CD4-positive, alpha-beta T cell treated with Interleukin-21 for 1 hour (primary cell): ENCODE data around the gene JAG1.
"Not testable (repeated sequence)": the region's sequence is repeated elsewhere in the genome, so short reads cannot be mapped to it uniquely, and the experiment has no call there.

ENCODE experiments used
- DNase-seq: peaks from one replicate; pipeline ENCODE4 v3.0.0-alpha.2; 2020

JAG1 gene

GRCh38 chr20:10605547-10606195 is 68.1 kb downstream of the JAG1 start:
- no peak for DNase-seq

- no peak for DNase-seq
Measured at GRCh38 chr20:10604865-10605440, 68.8 kb downstream of the JAG1 start.

GRCh38 chr20:10603971-10604864 is 69.6 kb downstream of the JAG1 start:
- no peak for DNase-seq

GRCh38 chr20:10603378-10603777 is 70.4 kb downstream of the JAG1 start:
- no peak for DNase-seq

DNA sequence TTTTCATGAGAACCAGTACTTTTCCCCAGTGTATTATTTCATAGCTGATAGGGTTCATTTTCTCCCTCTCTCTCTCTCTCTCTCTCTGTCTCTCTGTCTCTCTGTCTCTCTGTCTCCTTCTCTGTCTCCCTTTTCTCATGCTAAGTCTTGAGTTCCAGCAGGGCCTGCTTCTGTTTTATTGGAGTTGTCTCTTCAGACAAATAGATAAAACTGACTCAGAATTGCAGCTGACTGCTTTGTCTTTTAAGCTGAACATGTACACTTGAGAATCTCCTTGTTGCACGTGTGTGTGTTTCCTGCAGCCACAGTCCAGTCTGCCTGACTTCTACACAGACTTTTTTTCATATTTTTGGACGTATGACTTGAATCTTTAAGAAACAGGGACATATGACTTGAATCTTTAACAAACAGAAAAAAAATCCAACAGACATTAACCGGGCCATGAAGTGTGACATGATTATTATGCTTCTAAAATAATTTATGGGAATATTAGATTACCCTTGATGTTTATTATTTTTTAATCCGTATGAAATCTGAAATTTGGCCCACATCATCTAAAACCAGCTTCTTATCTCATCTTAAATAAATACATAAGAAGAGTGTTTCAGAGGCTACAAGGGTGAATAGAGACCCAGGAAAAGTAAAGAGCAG is 71.5 kb downstream of the JAG1 start:
- DNase-seq, result no peak

- no peak for DNase-seq
Measured at GRCh38 chr20:10597637-10598036, 76.2 kb downstream of the JAG1 start.

DNA sequence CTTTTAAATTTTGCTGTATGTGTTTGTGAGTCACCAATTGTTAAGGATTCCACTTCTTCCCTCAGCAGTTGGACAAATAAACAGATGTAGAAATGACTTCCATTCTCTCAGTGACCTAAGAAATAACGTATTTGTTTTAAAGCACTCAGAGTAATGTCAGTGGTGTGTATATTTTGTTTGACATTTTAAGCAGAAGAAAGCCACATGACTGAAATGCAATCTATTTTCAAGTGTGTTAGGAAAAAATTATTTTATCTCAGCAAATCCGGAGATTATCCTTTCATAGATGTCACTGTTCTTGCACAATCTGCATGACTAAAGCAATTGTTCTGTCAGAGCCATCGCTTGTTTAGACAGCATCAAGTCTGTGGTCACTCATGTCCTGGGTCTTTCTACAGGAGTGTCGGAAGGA is 77.1 kb downstream of the JAG1 start:
- DNase-seq, result no peak

- no peak for DNase-seq
Measured at GRCh38 chr20:10595985-10596384, 77.8 kb downstream of the JAG1 start.

GRCh38 chr20:10595266-10595665 is 78.5 kb downstream of the JAG1 start:
- no peak for DNase-seq

DNA sequence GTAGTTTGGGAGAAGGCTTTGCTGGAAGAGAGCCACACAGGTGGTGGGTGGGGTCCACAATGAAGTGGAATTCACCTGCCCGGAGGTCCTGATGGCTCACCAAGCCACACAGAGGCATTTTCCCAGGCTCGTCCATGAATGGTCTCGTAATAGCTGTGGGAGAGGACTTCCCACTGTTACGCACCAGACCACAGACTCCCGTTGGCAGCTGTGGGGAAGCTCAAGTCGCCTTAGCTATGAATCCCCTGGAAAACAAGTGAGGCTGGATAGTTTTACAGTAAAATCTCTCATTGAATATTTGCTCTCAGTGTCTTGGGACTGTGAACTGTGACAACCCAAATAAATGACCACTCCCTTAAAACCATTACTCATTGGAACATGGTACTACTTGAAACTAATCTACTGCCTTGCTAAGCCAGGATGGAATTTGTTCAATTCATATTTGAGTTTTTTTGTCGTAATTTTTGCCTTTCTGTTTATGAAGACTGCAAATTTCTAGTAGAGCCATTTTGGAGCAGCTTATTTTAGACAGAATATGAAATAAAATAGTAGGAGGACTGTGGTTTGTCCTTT is 79.4 kb downstream of the JAG1 start:
- no peak for DNase-seq

DNA sequence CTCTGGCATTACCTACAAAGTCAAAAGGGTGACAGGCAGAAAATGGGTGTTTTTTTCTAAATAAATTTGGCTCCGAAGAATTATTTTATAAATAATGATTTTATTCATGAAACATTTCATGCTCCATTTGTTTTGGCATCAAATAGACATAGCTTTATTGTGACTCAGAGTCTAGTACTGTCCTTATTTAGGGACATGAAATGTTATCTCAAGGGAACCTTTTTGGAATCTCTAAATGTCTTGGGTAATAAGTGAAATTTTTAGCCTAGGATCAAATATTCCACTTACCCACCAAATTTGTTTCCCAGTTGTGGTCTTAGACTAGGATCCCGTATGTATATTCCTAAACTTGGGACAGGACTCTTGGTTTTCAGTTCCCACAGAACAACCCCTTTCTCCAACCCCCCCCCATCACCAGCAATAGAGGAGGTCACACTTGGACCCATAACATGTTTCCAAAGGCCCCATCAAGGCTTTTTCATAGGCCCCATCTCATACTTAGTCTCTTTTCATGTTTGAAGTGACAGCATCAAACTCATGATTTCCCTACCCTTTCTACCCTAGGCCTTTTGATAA is 81.8 kb downstream of the JAG1 start:
- no peak for DNase-seq

- DNase-seq, result no peak
Measured at GRCh38 chr20:10590950-10591671, 82.7 kb downstream of the JAG1 start.

GRCh38 chr20:10590446-10590845 is 83.4 kb downstream of the JAG1 start:
- not testable (repeated sequence) for DNase-seq
